Measurements from ENCODE around the gene LPA. TPM values are rescaled to one million over a fixed set of nuclear protein-coding genes. Genes with fewer than 3 reads are reported as not detected.

Gene LPA
- total and polyA plus RNA-seq, 2 of the 13 experiments (the other 11 are each of a cell fraction or from before 2014, with no cell fraction given): not detected

DNA sequence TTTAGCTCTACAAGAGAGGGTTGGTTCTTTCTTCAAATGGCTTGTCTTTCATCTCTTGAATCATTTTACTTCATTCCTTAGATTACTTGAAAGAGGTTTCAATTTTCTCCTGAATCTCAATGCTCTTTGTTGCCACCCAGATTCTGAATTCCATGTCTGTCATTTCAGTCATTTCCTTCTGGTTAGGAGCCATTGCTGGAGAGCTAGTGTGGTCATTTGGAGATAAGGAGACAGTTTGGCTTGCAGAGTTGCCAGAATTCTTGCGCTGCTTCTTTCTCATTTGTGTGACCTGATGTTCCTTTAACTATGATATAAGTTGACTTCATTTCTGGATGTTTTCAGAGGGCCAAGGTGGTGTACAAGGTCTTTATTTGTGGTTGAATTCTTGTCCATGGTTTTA is 158.1 kb downstream of the LPA start:
- ChIA-PET POLR2A (no interaction called here), CTCF (ENCODE audit: low intra/inter-chr PET ratio, low total read pairs) (no interaction called here)
- no peaks in the 10 kb centered on the region for H3K27me3 ChIP-seq (ENCODE audit: control insufficient read depth in 1 of 2, insufficient read depth in 2 of 2, low read length in 2 of 2)
- FAIRE-seq (no peak), ATAC-seq (no peak), DNase-seq (ENCODE audit: low spot score) (no peak)
- no peaks in the 10 kb centered on the region for H4K20me1 ChIP-seq (ENCODE audit: insufficient read depth, low read length)
- 100% methylated on average over 1 of the region's 1 CpG for WGBS (ENCODE audit: low lambda C conversion rate)
- no peak overlapping the region for H3K4me3 ChIP-seq (replicated peaks in 1 of 3; ENCODE audit: insufficient read depth in 1 of 3, low read depth in 2 of 3, low read length in 3 of 3)
- in situ Hi-C loops (cut with HindIII; ENCODE audit: extremely low pct_ligation_motif_present, low pct_unique_long_range_greater_than_20kb) (loop anchor here (25.0 kb wide), 1 partner anchor 156 kb away; the partner anchor contains the start of gene LPA), intact Hi-C loops (cut with micrococcal nuclease; ENCODE audit: unreplicated experiment) (no loop called here)
- H3K79me2 ChIP-seq (ENCODE audit: insufficient read depth, low read length): no peaks in the 10 kb centered on the region
- H2AFZ ChIP-seq (ENCODE audit: low read length): no peak overlapping the region
- no peak overlapping the region for H3K27ac ChIP-seq (ENCODE audit: extremely low read length, insufficient read depth, low read length)
- no TSS peak for BruUV-seq (replicated peaks)
- no peak overlapping the region for H3K9ac ChIP-seq (ENCODE audit: insufficient read depth, low read depth, low read length)
- peaks cover 25% of the 10 kb centered on the region for H3K4me1 ChIP-seq (ENCODE audit: insufficient read depth, low read length)
- H3K4me2 ChIP-seq (ENCODE audit: low read depth, low read length): no peak overlapping the region
- H3K36me3 ChIP-seq (replicated peaks in 1 of 2; ENCODE audit: control insufficient read depth in 1 of 2, insufficient read depth in 2 of 2, low read length in 2 of 2): no peaks in the 10 kb centered on the region
- no peaks in the 10 kb centered on the region for H3K9me3 ChIP-seq (ENCODE audit: low read length)
- TF ChIP-seq SRF (IDR thresholded peaks at IDR 0.05; ENCODE audit: low read depth, low read length): no peak
- TF ChIP-seq ZNF142 (CRISPR knock-in tag; IDR thresholded peaks at IDR 0.05): no peak
- TF ChIP-seq ZFX (CRISPR knock-in tag; IDR thresholded peaks at IDR 0.05; ENCODE audit: low read depth): no peak
- TF ChIP-seq ATF4 (CRISPR knock-in tag; IDR thresholded peaks at IDR 0.05): no peak
